A549 (cell line): ENCODE measurements around the gene IQCC.

Source experiments
- CEBPB ChIP-seq, 2 experiments: fragments of >200 bp in 1 of 2; sonication (Bioruptor Twin) in 1 of 2; formaldehyde crosslinking in 1 of 2; IDR thresholded peaks; 2 replicates each; pipeline ENCODE4 v1.6.1; 2012 to 2016
- EP300 ChIP-seq, 2 experiments: fragments of >200 bp; sonication (Bioruptor Twin); formaldehyde crosslinking; IDR thresholded peaks; 2 replicates in 1 of 2; 3 replicates in 1 of 2; pipeline ENCODE4 v1.6.1; 2016 to 2017
- HDAC2 ChIP-seq: fragments of 200-600 bp; sonication (generic); IDR thresholded peaks from 2 replicates; pipeline ENCODE4 v1.6.1; 2016
- JUN ChIP-seq, 2 experiments: fragments of >200 bp; sonication (Bioruptor Twin); formaldehyde crosslinking; IDR thresholded peaks; 2 replicates in 1 of 2; 3 replicates in 1 of 2; pipeline ENCODE4 v1.6.1; 2016 to 2017
- POLR2A ChIP-seq: IDR thresholded peaks from 2 replicates; pipeline ENCODE4 v1.6.1; 2012; ENCODE audit warnings: mild to moderate bottlenecking, low read length
- RAD21 ChIP-seq, 2 experiments: fragments of >200 bp in 1 of 2; sonication (Bioruptor Twin) in 1 of 2; formaldehyde crosslinking in 1 of 2; IDR thresholded peaks in 1 of 2; conservative IDR thresholded peaks in 1 of 2; 2 replicates in 1 of 2; 3 replicates in 1 of 2; pipeline ENCODE4 v1.6.1; 2012 to 2018; ENCODE audit warnings: inconsistent platforms in 1 of 2
- SREBF2 ChIP-seq: fragments of 450-650 bp; IDR thresholded peaks from 2 replicates; pipeline ENCODE4 v1.6.1; 2014; ENCODE audit warnings: mild to moderate bottlenecking, moderate library complexity
- ZC3H11A ChIP-seq: fragments of 450-650 bp; IDR thresholded peaks from 2 replicates; pipeline ENCODE4 v1.6.1; 2014; ENCODE audit warnings: antibody characterized with exemption, mild to moderate bottlenecking
- ZFP36 ChIP-seq: fragments of 450-650 bp; IDR thresholded peaks from 2 replicates; pipeline ENCODE4 v1.6.1; 2014; ENCODE audit warnings: borderline replicate concordance; ENCODE audit not compliant: partially characterized antibody
- TF ChIP-seq, protein P1 (sequence below): IDR thresholded peaks from 2 replicates; pipeline ENCODE4 v1.6.1; 2012
- TF ChIP-seq, protein P2 (sequence below): fragments of 450-650 bp; IDR thresholded peaks from 2 replicates; pipeline ENCODE4 v1.6.1; 2014; ENCODE audit warnings: antibody characterized with exemption
- TF ChIP-seq, protein P3 (sequence below): fragments of >200 bp; sonication (Bioruptor Twin); formaldehyde crosslinking; IDR thresholded peaks from 3 replicates; pipeline ENCODE4 v1.5.1; 2016

DNA sequence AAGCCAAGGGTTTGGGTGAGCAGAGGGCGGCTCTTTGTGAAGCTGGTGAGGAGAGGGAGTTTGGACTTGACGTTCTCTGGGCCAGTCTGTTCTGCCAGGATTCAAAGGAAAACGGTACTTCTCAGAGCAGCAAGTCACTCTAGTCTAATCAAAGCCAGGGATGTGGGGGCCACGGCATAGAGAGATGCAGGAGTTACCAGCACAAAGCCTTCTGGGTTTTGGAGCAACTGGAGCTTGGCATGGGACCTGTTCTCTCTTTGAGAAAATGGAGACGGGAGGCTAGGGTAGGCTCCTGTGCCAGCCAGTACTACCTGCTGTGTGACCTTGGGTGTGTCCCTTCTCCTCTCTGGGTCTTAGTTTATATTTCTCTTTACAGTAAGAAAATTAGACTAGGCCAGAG is 23.9 kb upstream of the IQCC start:
- TF ChIP-seq RAD21 (conservative IDR thresholded peaks at IDR 0.05 in 1 of 2, IDR thresholded peaks at IDR 0.05 in 1 of 2): no peak
- no peak for TF ChIP-seq ZFP36
- TF ChIP-seq, protein P1, sequence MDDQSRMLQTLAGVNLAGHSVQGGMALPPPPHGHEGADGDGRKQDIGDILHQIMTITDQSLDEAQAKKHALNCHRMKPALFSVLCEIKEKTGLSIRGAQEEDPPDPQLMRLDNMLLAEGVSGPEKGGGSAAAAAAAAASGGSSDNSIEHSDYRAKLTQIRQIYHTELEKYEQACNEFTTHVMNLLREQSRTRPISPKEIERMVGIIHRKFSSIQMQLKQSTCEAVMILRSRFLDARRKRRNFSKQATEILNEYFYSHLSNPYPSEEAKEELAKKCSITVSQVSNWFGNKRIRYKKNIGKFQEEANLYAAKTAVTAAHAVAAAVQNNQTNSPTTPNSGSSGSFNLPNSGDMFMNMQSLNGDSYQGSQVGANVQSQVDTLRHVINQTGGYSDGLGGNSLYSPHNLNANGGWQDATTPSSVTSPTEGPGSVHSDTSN: no peak
- TF ChIP-seq HDAC2: no peak
- TF ChIP-seq EP300 (IDR thresholded peaks at IDR 0.05): no peak
- TF ChIP-seq, protein P2, sequence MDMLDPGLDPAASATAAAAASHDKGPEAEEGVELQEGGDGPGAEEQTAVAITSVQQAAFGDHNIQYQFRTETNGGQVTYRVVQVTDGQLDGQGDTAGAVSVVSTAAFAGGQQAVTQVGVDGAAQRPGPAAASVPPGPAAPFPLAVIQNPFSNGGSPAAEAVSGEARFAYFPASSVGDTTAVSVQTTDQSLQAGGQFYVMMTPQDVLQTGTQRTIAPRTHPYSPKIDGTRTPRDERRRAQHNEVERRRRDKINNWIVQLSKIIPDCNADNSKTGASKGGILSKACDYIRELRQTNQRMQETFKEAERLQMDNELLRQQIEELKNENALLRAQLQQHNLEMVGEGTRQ: no peak
- TF ChIP-seq, protein P3, sequence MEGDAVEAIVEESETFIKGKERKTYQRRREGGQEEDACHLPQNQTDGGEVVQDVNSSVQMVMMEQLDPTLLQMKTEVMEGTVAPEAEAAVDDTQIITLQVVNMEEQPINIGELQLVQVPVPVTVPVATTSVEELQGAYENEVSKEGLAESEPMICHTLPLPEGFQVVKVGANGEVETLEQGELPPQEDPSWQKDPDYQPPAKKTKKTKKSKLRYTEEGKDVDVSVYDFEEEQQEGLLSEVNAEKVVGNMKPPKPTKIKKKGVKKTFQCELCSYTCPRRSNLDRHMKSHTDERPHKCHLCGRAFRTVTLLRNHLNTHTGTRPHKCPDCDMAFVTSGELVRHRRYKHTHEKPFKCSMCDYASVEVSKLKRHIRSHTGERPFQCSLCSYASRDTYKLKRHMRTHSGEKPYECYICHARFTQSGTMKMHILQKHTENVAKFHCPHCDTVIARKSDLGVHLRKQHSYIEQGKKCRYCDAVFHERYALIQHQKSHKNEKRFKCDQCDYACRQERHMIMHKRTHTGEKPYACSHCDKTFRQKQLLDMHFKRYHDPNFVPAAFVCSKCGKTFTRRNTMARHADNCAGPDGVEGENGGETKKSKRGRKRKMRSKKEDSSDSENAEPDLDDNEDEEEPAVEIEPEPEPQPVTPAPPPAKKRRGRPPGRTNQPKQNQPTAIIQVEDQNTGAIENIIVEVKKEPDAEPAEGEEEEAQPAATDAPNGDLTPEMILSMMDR: no peak
- TF ChIP-seq SREBF2: no peak
- no peak for TF ChIP-seq JUN (IDR thresholded peaks at IDR 0.05)
- TF ChIP-seq POLR2A: no peak
- no peak for TF ChIP-seq CEBPB (IDR thresholded peaks at IDR 0.05)
- no peak for TF ChIP-seq ZC3H11A
